Endothelial cell of umbilical vein (primary cell): ENCODE data around the gene BABAM1.
"Not testable (repeated sequence)": the region's sequence is repeated elsewhere in the genome, so short reads cannot be mapped to it uniquely, and the experiment has no call there.

Experiments used
- CTCF ChIP-seq, 2 donors: IDR thresholded peaks; 1 replicate in 1 of 2; 2 replicates in 1 of 2; pipeline ENCODE4 v1.5.1; 2011; ENCODE audit warnings: low read length in 2 of 2, mild to moderate bottlenecking in 2 of 2, moderate library complexity in 2 of 2, control low read depth in 1 of 2, inconsistent platforms in 1 of 2, low read depth in 1 of 2; ENCODE audit not compliant: insufficient read depth in 1 of 2; ENCODE audit errors: extremely low read depth in 1 of 2
- EZH2 ChIP-seq: IDR thresholded peaks from 2 replicates; pipeline ENCODE4 v1.6.1; 2012; ENCODE audit warnings: borderline replicate concordance, low read depth, mild to moderate bottlenecking, moderate library complexity, low read length, inconsistent platforms; ENCODE audit not compliant: severe bottlenecking
- FOS ChIP-seq: IDR thresholded peaks from 2 replicates; pipeline ENCODE4 v1.6.1; 2011; ENCODE audit warnings: mild to moderate bottlenecking, low read length, moderate library complexity, borderline replicate concordance; ENCODE audit not compliant: insufficient read depth
- MAX ChIP-seq: IDR thresholded peaks from 2 replicates; pipeline ENCODE4 v1.6.1; 2011; ENCODE audit not compliant: insufficient read depth, insufficient read length
- POLR2A ChIP-seq: IDR thresholded peaks from 2 replicates; pipeline ENCODE4 v1.6.1; 2012; ENCODE audit warnings: low read depth, mild to moderate bottlenecking, control low read depth, low read length
- POLR2AphosphoS5 ChIP-seq: IDR thresholded peaks from 2 replicates; pipeline ENCODE4 v1.6.1; 2012; ENCODE audit warnings: low read depth, mild to moderate bottlenecking, control low read depth, low read length, moderate library complexity; ENCODE audit not compliant: insufficient read depth

- TF ChIP-seq CTCF (IDR thresholded peaks at IDR 0.05; ENCODE audit: extremely low read depth in 1 of 2, insufficient read depth in 1 of 2, low read depth in 1 of 2, low read length in 2 of 2); POLR2A; MAX; EZH2; POLR2AphosphoS5; FOS: not testable (repeated sequence)
Measured at GRCh38 chr19:17295551-17295950, 28.3 kb downstream of the BABAM1 start.
